ENCODE measurements around the gene ZNF106.
A peak's percentile ranks its signal among the peaks of the same experiment; 100 is the strongest.

ZNF106 gene

GRCh38 chr15:42365921-42366550 lies 124.9 kb downstream of the ZNF106 start:
- peak in 3 of 4 experiments; percentile 29 to 65 (median 54) for DNase-seq

DNA sequence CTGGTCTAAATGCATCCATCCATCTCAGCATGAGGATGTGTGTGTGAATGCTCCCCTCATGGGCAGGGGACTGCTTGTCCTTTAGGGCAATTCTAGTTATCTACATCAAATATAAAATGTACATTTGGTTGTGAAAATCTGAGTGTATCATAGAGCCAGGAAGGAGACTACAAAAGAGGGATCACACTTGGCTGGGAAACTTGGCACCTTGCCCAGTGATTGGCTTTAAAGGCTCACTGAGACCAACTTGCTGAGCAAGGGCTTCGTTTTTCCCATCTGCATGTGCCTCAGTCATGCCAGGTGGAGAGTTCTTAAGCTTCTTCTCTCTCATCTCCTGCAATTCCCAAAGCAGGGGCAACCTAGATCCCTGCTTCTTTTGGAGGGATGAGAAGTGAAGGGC lies 126.4 kb downstream of the ZNF106 start:
- DNase-seq, result no peak

- DNase-seq, result no peak
These were observed 127.0 kb downstream of the ZNF106 start for GRCh38 chr15:42363942-42364341.

- no peak for DNase-seq
These were observed 127.5 kb downstream of the ZNF106 start for GRCh38 chr15:42363487-42363886.
